Gastroesophageal sphincter (tissue), 3 donors: Measurements from ENCODE around the gene NCBP2.

Source experiments
- POLR2AphosphoS5 ChIP-seq: sonication (generic); formaldehyde crosslinking; IDR thresholded peaks from one replicate; pipeline ENCODE4 v1.6.1; 2017; ENCODE audit warnings: antibody characterized with exemption
- TF ChIP-seq, protein P1 (sequence below), 4 experiments: fragments of 200-600 bp in 2 of 4; fragments of 450-650 bp in 2 of 4; sonication (generic) in 1 of 4; IDR thresholded peaks; one replicate each; pipeline ENCODE4 v1.5.1; 2017 to 2019; ENCODE audit warnings: antibody characterized with exemption in 4 of 4, mild to moderate bottlenecking in 2 of 4, moderate library complexity in 2 of 4

GRCh38 chr3:196938124-196938523 lies 4.2 kb downstream of the NCBP2 start:
- TF ChIP-seq, protein P1, sequence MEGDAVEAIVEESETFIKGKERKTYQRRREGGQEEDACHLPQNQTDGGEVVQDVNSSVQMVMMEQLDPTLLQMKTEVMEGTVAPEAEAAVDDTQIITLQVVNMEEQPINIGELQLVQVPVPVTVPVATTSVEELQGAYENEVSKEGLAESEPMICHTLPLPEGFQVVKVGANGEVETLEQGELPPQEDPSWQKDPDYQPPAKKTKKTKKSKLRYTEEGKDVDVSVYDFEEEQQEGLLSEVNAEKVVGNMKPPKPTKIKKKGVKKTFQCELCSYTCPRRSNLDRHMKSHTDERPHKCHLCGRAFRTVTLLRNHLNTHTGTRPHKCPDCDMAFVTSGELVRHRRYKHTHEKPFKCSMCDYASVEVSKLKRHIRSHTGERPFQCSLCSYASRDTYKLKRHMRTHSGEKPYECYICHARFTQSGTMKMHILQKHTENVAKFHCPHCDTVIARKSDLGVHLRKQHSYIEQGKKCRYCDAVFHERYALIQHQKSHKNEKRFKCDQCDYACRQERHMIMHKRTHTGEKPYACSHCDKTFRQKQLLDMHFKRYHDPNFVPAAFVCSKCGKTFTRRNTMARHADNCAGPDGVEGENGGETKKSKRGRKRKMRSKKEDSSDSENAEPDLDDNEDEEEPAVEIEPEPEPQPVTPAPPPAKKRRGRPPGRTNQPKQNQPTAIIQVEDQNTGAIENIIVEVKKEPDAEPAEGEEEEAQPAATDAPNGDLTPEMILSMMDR (IDR thresholded peaks at IDR 0.05) = no peak
- TF ChIP-seq POLR2AphosphoS5 = no peak
